T-cell (primary cell): ENCODE measurements around the gene VKORC1. TPM values are rescaled to one million over a fixed set of nuclear protein-coding genes. Genes with fewer than 3 reads are reported as not detected.

Experiments used
- ATAC-seq, 4 experiments: fragments of 200-7000 bp in 3 of 4; fragments of 150-1000 bp in 1 of 4; cut with Tn5 transposase; replicated peaks in 1 of 4; 1 replicate in 3 of 4; 2 replicates in 1 of 4; pipeline ENCODE4 v1.10.0; 2021; ENCODE audit warnings: moderate library complexity in 3 of 4, mild to moderate bottlenecking in 2 of 4, moderate number of reproducible peaks in 1 of 4
- CTCF ChIA-PET, 2 donors: fragments of 300-600 bp; sonication (Branson Sonifier 250); formaldehyde crosslinking; loops; one replicate each; lab custom pipeline; 2022; ENCODE audit warnings: antibody characterized with exemption in 2 of 2; lab: Charles Lee
- POLR2A ChIA-PET, 2 donors: fragments of 300-600 bp; sonication (Branson Sonifier 250); formaldehyde crosslinking; loops; one replicate each; lab custom pipeline; 2022; ENCODE audit warnings: antibody characterized with exemption in 2 of 2; lab: Charles Lee
- DNase-seq, 35 experiments: peaks; one replicate each; pipeline versions ENCODE4 v3.0.0 to v3.0.0-alpha.2; 2013 to 2023
- H3K27ac ChIP-seq: one replicate; pipeline ENCODE4 v1.5.1; 2013; ENCODE audit warnings: low read length
- H3K27me3 ChIP-seq, 2 experiments: replicated peaks in 1 of 2; 1 replicate in 1 of 2; 2 replicates in 1 of 2; pipeline versions ENCODE4 v1.6.1 to v1.7.0; 2013; ENCODE audit warnings: low read length in 1 of 2, mixed read lengths in 1 of 2; ENCODE audit not compliant: control insufficient read depth in 2 of 2, insufficient read depth in 2 of 2; ENCODE audit errors: extremely low read depth in 1 of 2
- H3K36me3 ChIP-seq, 2 donors: 1 replicate in 1 of 2; 2 replicates in 1 of 2; pipeline versions ENCODE4 v1.6.1 to v1.7.0; 2013; ENCODE audit warnings: low read length in 1 of 2; ENCODE audit not compliant: control insufficient read depth in 2 of 2, insufficient read depth in 1 of 2; ENCODE audit errors: extremely low read depth in 1 of 2
- H3K4me1 ChIP-seq, 2 experiments: 1 replicate in 1 of 2; 2 replicates in 1 of 2; pipeline versions ENCODE4 v1.6.1 to v1.7.0; 2013; ENCODE audit warnings: low read length in 2 of 2, mixed read lengths in 1 of 2; ENCODE audit not compliant: insufficient read depth in 2 of 2, control insufficient read depth in 1 of 2; ENCODE audit errors: extremely low read depth in 1 of 2
- H3K4me3 ChIP-seq, 2 donors: 1 replicate in 1 of 2; 2 replicates in 1 of 2; pipeline versions ENCODE4 v1.5.1 to v1.7.0; 2013; ENCODE audit warnings: mild to moderate bottlenecking in 2 of 2, low read length in 1 of 2, moderate library complexity in 1 of 2; ENCODE audit not compliant: control insufficient read depth in 1 of 2; ENCODE audit errors: extremely low read depth in 1 of 2
- H3K9me3 ChIP-seq: 2 replicates; pipeline ENCODE4 v1.7.0; 2013
- H3K27ac Mint-ChIP-seq, 2 donors: one replicate each; pipeline ENCODE4 v1.8.0; 2020 to 2021; ENCODE audit warnings: mild to moderate bottlenecking in 2 of 2, mixed read lengths in 2 of 2
- H3K27me3 Mint-ChIP-seq, 2 donors: one replicate each; pipeline ENCODE4 v1.8.0; 2021 to 2022; ENCODE audit warnings: mixed read lengths in 2 of 2
- H3K36me3 Mint-ChIP-seq: one replicate; pipeline ENCODE4 v1.8.0; 2021; ENCODE audit warnings: mixed read lengths
- H3K4me1 Mint-ChIP-seq, 3 donors: one replicate each; pipeline ENCODE4 v1.8.0; 2020 to 2022; ENCODE audit warnings: mixed read lengths in 3 of 3, mild to moderate bottlenecking in 1 of 3
- H3K4me3 Mint-ChIP-seq, 3 donors: one replicate each; pipeline ENCODE4 v1.8.0; 2020 to 2022; ENCODE audit warnings: mild to moderate bottlenecking in 3 of 3, mixed read lengths in 3 of 3, moderate library complexity in 3 of 3
- H3K9me3 Mint-ChIP-seq, 3 donors: one replicate each; pipeline ENCODE4 v1.8.0; 2020 to 2022; ENCODE audit warnings: mixed read lengths in 3 of 3
- WGBS: methylation state at CpG from one replicate; pipeline ENCODE4 v1.1.5; 2013; ENCODE audit warnings: missing lambda C conversion rate; ENCODE audit not compliant: insufficient coverage; 5-methylcytosine and 5-hydroxymethylcytosine counted together
- total RNA-seq, 35 experiments: library from RNA in 6 of 35; stranded (reverse) in 6 of 35; fragments of 120-200 nt in 1 of 35; gene quantifications; one replicate each; pipeline versions ENCODE4 v1.2.1 to v1.2.4 and lab custom pipeline; 2013 to 2026

The VKORC1 gene
- total RNA-seq, 5 donors from 2014 or later (not counting 1 experiment from before 2014, with no cell fraction given) = 31.8 to 66.4 (median 56.9) TPM

- Mint-ChIP-seq H3K36me3 (peaks cover 10% of the 10 kb centered on the region), H3K4me1 (peaks cover 22 to 32% (median 31%) of the 10 kb centered on the region in 3 donors), H3K27me3 (no peaks in the 10 kb centered on the region), H3K27ac (peak overlapping the region in 1 of 2 donors; percentile 44), H3K4me3 (peak overlapping the region; percentile 0 to 99 (median 10)), H3K9me3 (no peaks in the 10 kb centered on the region)
- DNase-seq (no peak), ATAC-seq (no peak)
- 100% methylated on average over 2 of the region's 5 CpGs for WGBS
- peaks cover 5 to 29% of the 10 kb centered on the region in 2 donors for H3K36me3 ChIP-seq
- no peak overlapping the region for H3K4me3 ChIP-seq
- no peaks in the 10 kb centered on the region for H3K27me3 ChIP-seq
- H3K4me1 ChIP-seq = peaks cover 5 to 30% of the 10 kb centered on the region in 2 experiments
- CTCF ChIA-PET = interaction anchor here in 1 of 2 donors (0.6 to 1.3 kb wide), 2 partner anchors 50 to 69 kb away, joined by 3 to 8 read pairs; no protein-coding TSS in a partner anchor
- H3K27ac ChIP-seq = no peak overlapping the region
- H3K9me3 ChIP-seq = no peaks in the 10 kb centered on the region
- POLR2A ChIA-PET = no interaction called here
Observed at GRCh38 chr16:31092330-31092729, 2.3 kb downstream of the VKORC1 start.

GRCh38 chr16:31090540-31090939 is 4.1 kb downstream of the VKORC1 start:
- Histone ChIP-seq H3K27ac (no peak overlapping the region), H3K4me1 (peaks cover 5 to 26% of the 10 kb centered on the region in 2 experiments), H3K36me3 (peaks cover 5 to 35% of the 10 kb centered on the region in 2 donors), H3K9me3 (no peaks in the 10 kb centered on the region), H3K27me3 (no peaks in the 10 kb centered on the region), H3K4me3 (no peak overlapping the region)
- ATAC-seq (no peak), DNase-seq (no peak)
- Mint-ChIP-seq H3K27ac (no peak overlapping the region), H3K27me3 (no peaks in the 10 kb centered on the region), H3K9me3 (no peaks in the 10 kb centered on the region), H3K4me1 (peaks cover 25 to 26% (median 26%) of the 10 kb centered on the region in 3 donors), H3K36me3 (peaks cover 12% of the 10 kb centered on the region), H3K4me3 (no peak overlapping the region)
- POLR2A ChIA-PET = no interaction called here
- WGBS = 95% methylated on average over 2 of the region's 2 CpGs
- CTCF ChIA-PET = no interaction called here

- no peaks in the 10 kb centered on the region for H3K27me3 Mint-ChIP-seq
- no peaks in the 10 kb centered on the region for H3K9me3 ChIP-seq
- peaks cover 5 to 17% of the 10 kb centered on the region in 2 experiments for H3K4me1 ChIP-seq
- H3K27ac Mint-ChIP-seq = no peak overlapping the region
- WGBS = no CpG with 5 or more reads among the region's 8 CpGs
- H3K27ac ChIP-seq = no peak overlapping the region
- peaks cover 15 to 18% (median 16%) of the 10 kb centered on the region in 3 donors for H3K4me1 Mint-ChIP-seq
- peaks cover 11 to 45% of the 10 kb centered on the region in 2 donors for H3K36me3 ChIP-seq
- ATAC-seq = no peak
- H3K27me3 ChIP-seq = no peaks in the 10 kb centered on the region
- ChIA-PET POLR2A (no interaction called here), CTCF (no interaction called here)
- H3K4me3 ChIP-seq = no peak overlapping the region
- DNase-seq = no peak
- H3K36me3 Mint-ChIP-seq = peaks cover 12% of the 10 kb centered on the region
- no peaks in the 10 kb centered on the region for H3K9me3 Mint-ChIP-seq
- no peak overlapping the region for H3K4me3 Mint-ChIP-seq
Observed at GRCh38 chr16:31089199-31089598, 5.4 kb downstream of the VKORC1 start.

GRCh38 chr16:31088459-31089183 is 6.0 kb downstream of the VKORC1 start, which contains the start of gene PRSS53:
Gene PRSS53, minus strand, starts transcription at chr16:31088943. Its CDS starts 134 bp downstream, at chr16:31088809.
- Mint-ChIP-seq H3K27ac (no peak within 1 kb of the TSS), H3K27me3 (no peaks in the 10 kb centered on the region), H3K4me3 (no peak within 1 kb of the TSS), H3K9me3 (no peaks in the 10 kb centered on the region), H3K4me1 (peaks cover 10 to 12% (median 10%) of the 10 kb centered on the region in 3 donors), H3K36me3 (peaks cover 12% of the 10 kb centered on the region)
- WGBS = 96% methylated on average over 11 of the region's 15 CpGs
- Histone ChIP-seq H3K9me3 (no peaks in the 10 kb centered on the region), H3K27ac (no peak within 1 kb of the TSS), H3K36me3 (peaks cover 11 to 51% of the 10 kb centered on the region in 2 donors), H3K4me1 (peaks cover 0 to 11% of the 10 kb centered on the region in 2 experiments), H3K27me3 (no peaks in the 10 kb centered on the region), H3K4me3 (no peak within 1 kb of the TSS)
- DNase-seq (no peak), ATAC-seq (no peak)
- ChIA-PET CTCF (no interaction called here), POLR2A (no interaction called here)

GRCh38 chr16:31087971-31088370 is 6.6 kb downstream of the VKORC1 start:
- ATAC-seq (no peak), DNase-seq (no peak)
- H3K9me3 ChIP-seq = no peaks in the 10 kb centered on the region
- H3K27me3 ChIP-seq = no peaks in the 10 kb centered on the region
- H3K4me3 ChIP-seq = no peak overlapping the region
- peaks cover 0 to 5% of the 10 kb centered on the region in 2 experiments for H3K4me1 ChIP-seq
- ChIA-PET POLR2A (no interaction called here), CTCF (no interaction called here)
- H3K36me3 Mint-ChIP-seq = peaks cover 12% of the 10 kb centered on the region
- H3K27ac Mint-ChIP-seq = no peak overlapping the region
- H3K27me3 Mint-ChIP-seq = no peaks in the 10 kb centered on the region
- H3K27ac ChIP-seq = no peak overlapping the region
- no CpG with 5 or more reads among the region's 5 CpGs for whole genome bisulfite sequencing
- H3K9me3 Mint-ChIP-seq = no peaks in the 10 kb centered on the region
- H3K4me3 Mint-ChIP-seq = no peak overlapping the region
- peaks cover 7 to 12% (median 10%) of the 10 kb centered on the region in 3 donors for H3K4me1 Mint-ChIP-seq
- H3K36me3 ChIP-seq = peaks cover 11 to 51% of the 10 kb centered on the region in 2 donors

GRCh38 chr16:31087481-31087880 is 7.1 kb downstream of the VKORC1 start:
- Mint-ChIP-seq H3K4me3 (no peak overlapping the region), H3K36me3 (peaks cover 12% of the 10 kb centered on the region), H3K27ac (no peak overlapping the region), H3K27me3 (no peaks in the 10 kb centered on the region), H3K9me3 (no peaks in the 10 kb centered on the region), H3K4me1 (peaks cover 2 to 13% (median 6%) of the 10 kb centered on the region in 3 donors)
- Histone ChIP-seq H3K27me3 (no peaks in the 10 kb centered on the region), H3K9me3 (no peaks in the 10 kb centered on the region), H3K4me1 (peaks cover 0 to 2% of the 10 kb centered on the region in 2 experiments), H3K4me3 (no peak overlapping the region), H3K27ac (no peak overlapping the region), H3K36me3 (peaks cover 11 to 55% of the 10 kb centered on the region in 2 donors)
- ATAC-seq = no peak
- ChIA-PET POLR2A (no interaction called here), CTCF (no interaction called here)
- no peak for DNase-seq
- 96% methylated on average over 3 of the region's 8 CpGs for WGBS
